Trophoblast cell (in vitro differentiated cells and primary cell): ENCODE data around the gene SSBP3.

Experiments
- DNase-seq, 2 donors: peaks; one replicate each; pipeline ENCODE4 v3.0.0-alpha.2; 2016
- H2AFZ ChIP-seq: 2 replicates; pipeline ENCODE4 v1.6.1; 2013; ENCODE audit warnings: low read length, moderate library complexity, mild to moderate bottlenecking; ENCODE audit not compliant: insufficient read depth, poor library complexity
- H2AK5ac ChIP-seq: 2 replicates; pipeline ENCODE4 v1.6.1; 2013; ENCODE audit warnings: mild to moderate bottlenecking, low read length
- H2BK120ac ChIP-seq: 2 replicates; pipeline ENCODE4 v1.6.1; 2013; ENCODE audit warnings: low read length, mild to moderate bottlenecking, moderate library complexity; ENCODE audit not compliant: insufficient read depth, poor library complexity
- H2BK12ac ChIP-seq: 2 replicates; pipeline ENCODE4 v1.6.1; 2013; ENCODE audit warnings: mild to moderate bottlenecking, low read length, moderate library complexity
- H2BK5ac ChIP-seq: 2 replicates; pipeline ENCODE4 v1.6.1; 2013; ENCODE audit warnings: low read length, low read depth, moderate library complexity, mild to moderate bottlenecking; ENCODE audit not compliant: poor library complexity
- H3K14ac ChIP-seq: 2 replicates; pipeline ENCODE4 v1.6.1; 2013; ENCODE audit warnings: mild to moderate bottlenecking, low read length
- H3K18ac ChIP-seq: 2 replicates; pipeline ENCODE4 v1.6.1; 2013; ENCODE audit warnings: mild to moderate bottlenecking, low read length
- H3K23ac ChIP-seq: 2 replicates; pipeline ENCODE4 v1.6.1; 2013; ENCODE audit warnings: low read length
- H3K27ac ChIP-seq: 2 replicates; pipeline ENCODE4 v1.5.1; 2013; ENCODE audit warnings: low read depth, mild to moderate bottlenecking, inconsistent platforms, low read length, moderate library complexity
- H3K27me3 ChIP-seq: 2 replicates; pipeline ENCODE4 v1.6.1; 2013; ENCODE audit warnings: inconsistent platforms, mild to moderate bottlenecking, low read length, moderate library complexity; ENCODE audit not compliant: insufficient read depth
- H3K36me3 ChIP-seq, 2 experiments: 1 replicate in 1 of 2; 2 replicates in 1 of 2; pipeline ENCODE4 v1.6.1; 2013; ENCODE audit warnings: low read length in 2 of 2, mild to moderate bottlenecking in 2 of 2, moderate library complexity in 1 of 2; ENCODE audit not compliant: insufficient read depth in 2 of 2, control insufficient read depth in 1 of 2
- H3K4ac ChIP-seq: 2 replicates; pipeline ENCODE4 v1.6.1; 2013; ENCODE audit warnings: low read depth, mild to moderate bottlenecking, low read length, moderate library complexity
- H3K4me1 ChIP-seq, 2 experiments: 1 replicate in 1 of 2; 2 replicates in 1 of 2; pipeline ENCODE4 v1.6.1; 2013; ENCODE audit warnings: low read length in 2 of 2, mild to moderate bottlenecking in 2 of 2, moderate library complexity in 1 of 2; ENCODE audit not compliant: insufficient read depth in 2 of 2, control insufficient read depth in 1 of 2
- H3K4me2 ChIP-seq: 2 replicates; pipeline ENCODE4 v1.6.1; 2013; ENCODE audit warnings: inconsistent platforms, mild to moderate bottlenecking, low read length, moderate library complexity
- H3K4me3 ChIP-seq: 2 replicates; pipeline ENCODE4 v1.5.1; 2013; ENCODE audit warnings: mild to moderate bottlenecking, low read depth, low read length, inconsistent platforms
- H3K79me1 ChIP-seq: one replicate; pipeline ENCODE4 v1.6.1; 2013; ENCODE audit warnings: low read length
- H3K79me2 ChIP-seq: 2 replicates; pipeline ENCODE4 v1.6.1; 2013; ENCODE audit warnings: low read length, mild to moderate bottlenecking; ENCODE audit not compliant: control insufficient read depth, insufficient read depth, poor library complexity
- H3K9ac ChIP-seq: 2 replicates; pipeline ENCODE4 v1.6.1; 2013; ENCODE audit warnings: mild to moderate bottlenecking, low read length
- H3K9me3 ChIP-seq: 2 replicates; pipeline ENCODE4 v1.6.1; 2013; ENCODE audit warnings: low read depth, mild to moderate bottlenecking, control low read depth, inconsistent platforms, low read length; ENCODE audit not compliant: insufficient read depth
- H4K12ac ChIP-seq: 2 replicates; pipeline ENCODE4 v1.6.1; 2013; ENCODE audit warnings: low read depth, mild to moderate bottlenecking, low read length, moderate library complexity
- H4K8ac ChIP-seq: 2 replicates; pipeline ENCODE4 v1.6.1; 2013; ENCODE audit warnings: low read depth, mild to moderate bottlenecking, low read length, moderate library complexity
- H4K91ac ChIP-seq: one replicate; pipeline ENCODE4 v1.6.1; 2013; ENCODE audit warnings: low read depth, mild to moderate bottlenecking, low read length, moderate library complexity
- WGBS: extraction: QIAGEN DNeasy Blood & Tissue Kit; methylation state at CpG from one replicate; pipeline ENCODE4 v1.1.7; 2013; ENCODE audit warnings: missing lambda C conversion rate; ENCODE audit not compliant: insufficient read length, insufficient coverage; ENCODE audit errors: extremely low coverage; 5-methylcytosine and 5-hydroxymethylcytosine counted together

Gene SSBP3

GRCh38 chr1:54376430-54377039 lies 29.7 kb downstream of the SSBP3 start:
- Histone ChIP-seq H3K14ac (no peak overlapping the region), H3K4me3 (no peak overlapping the region), H4K12ac (no peak overlapping the region), H2BK120ac (no peak overlapping the region), H2BK5ac (no peak overlapping the region), H3K18ac (peak overlapping the region; percentile 46), H3K36me3 (peaks cover 19 to 22% of the 10 kb centered on the region in 2 experiments), H3K79me1 (peaks cover 11% of the 10 kb centered on the region), H3K4me1 (peaks cover 60 to 71% of the 10 kb centered on the region in 2 experiments), H3K4ac (peak overlapping the region; percentile 6), H2BK12ac (no peak overlapping the region), H3K9me3 (no peaks in the 10 kb centered on the region), H4K8ac (no peak overlapping the region), H3K9ac (no peak overlapping the region), H3K4me2 (no peak overlapping the region), H3K27ac (no peak overlapping the region), H2AK5ac (no peak overlapping the region), H2AFZ (no peak overlapping the region), H3K27me3 (no peaks in the 10 kb centered on the region), H3K79me2 (peaks cover 25% of the 10 kb centered on the region), H4K91ac (no peak overlapping the region), H3K23ac (no peak overlapping the region)
- DNase-seq, result no peak
- no CpG with 5 or more reads among the region's 7 CpGs for WGBS

DNA sequence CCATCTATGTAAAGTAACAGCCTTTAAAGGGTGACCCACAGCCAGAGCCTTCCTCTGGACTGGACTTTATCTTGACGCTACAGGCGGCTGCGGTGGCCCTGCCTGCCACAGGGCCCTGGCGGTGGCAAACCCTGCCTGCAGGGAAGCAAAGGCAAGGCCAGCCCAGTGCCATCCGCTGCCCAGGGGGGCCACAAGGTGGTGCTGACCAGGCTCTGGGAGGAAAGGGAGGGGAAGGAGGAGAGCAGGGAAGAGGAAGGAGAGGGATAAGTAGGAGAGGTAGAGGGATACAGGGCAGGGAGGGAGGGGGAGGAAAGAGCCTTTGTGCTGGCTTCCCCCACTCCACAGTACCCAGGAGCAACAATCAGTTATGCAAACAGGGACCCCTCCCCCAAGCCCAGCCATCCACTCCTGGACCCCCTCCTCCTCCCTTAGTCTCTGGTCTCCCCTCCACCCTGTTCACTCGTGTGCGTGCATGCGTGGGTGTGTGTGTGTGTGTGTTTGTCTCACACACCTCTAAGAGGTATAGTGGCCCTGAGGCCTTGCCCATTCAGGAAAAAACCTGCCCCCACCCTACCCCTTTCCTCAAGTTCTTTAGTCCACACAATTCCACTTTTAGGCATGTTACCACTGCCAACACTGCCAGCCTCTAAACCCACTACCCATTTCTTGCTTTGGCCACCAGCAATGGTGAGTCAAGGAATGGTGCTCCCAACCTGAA lies 30.3 kb downstream of the SSBP3 start:
- WGBS, result no CpG with 5 or more reads among the region's 8 CpGs
- Histone ChIP-seq H2BK12ac (no peak overlapping the region), H3K79me1 (peaks cover 11% of the 10 kb centered on the region), H2BK120ac (no peak overlapping the region), H4K91ac (no peak overlapping the region), H2AK5ac (no peak overlapping the region), H3K9ac (no peak overlapping the region), H3K27me3 (no peaks in the 10 kb centered on the region), H3K4me1 (peaks cover 60 to 71% of the 10 kb centered on the region in 2 experiments), H3K4ac (peak overlapping the region; percentile 13), H3K18ac (peak overlapping the region; percentile 21), H3K9me3 (no peaks in the 10 kb centered on the region), H3K4me2 (no peak overlapping the region), H3K14ac (no peak overlapping the region), H3K23ac (no peak overlapping the region), H3K27ac (no peak overlapping the region), H4K8ac (no peak overlapping the region), H3K36me3 (peaks cover 15 to 20% of the 10 kb centered on the region in 2 experiments), H3K4me3 (no peak overlapping the region), H3K79me2 (peaks cover 25% of the 10 kb centered on the region), H4K12ac (no peak overlapping the region), H2AFZ (no peak overlapping the region), H2BK5ac (no peak overlapping the region)
- DNase-seq, result no peak

GRCh38 chr1:54375298-54375697 lies 30.9 kb downstream of the SSBP3 start:
- Histone ChIP-seq H3K9me3 (no peaks in the 10 kb centered on the region), H3K79me1 (peaks cover 11% of the 10 kb centered on the region), H4K8ac (no peak overlapping the region), H2AK5ac (no peak overlapping the region), H3K4me2 (no peak overlapping the region), H4K12ac (no peak overlapping the region), H2BK5ac (no peak overlapping the region), H3K9ac (no peak overlapping the region), H3K23ac (no peak overlapping the region), H3K27me3 (no peaks in the 10 kb centered on the region), H4K91ac (no peak overlapping the region), H2BK12ac (no peak overlapping the region), H3K14ac (no peak overlapping the region), H3K18ac (no peak overlapping the region), H3K4me3 (no peak overlapping the region), H3K27ac (no peak overlapping the region), H2AFZ (no peak overlapping the region), H3K36me3 (peaks cover 13 to 15% of the 10 kb centered on the region in 2 experiments), H3K79me2 (peaks cover 25% of the 10 kb centered on the region), H3K4ac (peak overlapping the region; percentile 13), H3K4me1 (peaks cover 60 to 67% of the 10 kb centered on the region in 2 experiments), H2BK120ac (no peak overlapping the region)
- no peak for DNase-seq
- WGBS, result no CpG with 5 or more reads among the region's 3 CpGs

GRCh38 chr1:54374766-54375165 lies 31.4 kb downstream of the SSBP3 start:
- Histone ChIP-seq H2BK12ac (no peak overlapping the region), H3K36me3 (peaks cover 9 to 16% of the 10 kb centered on the region in 2 experiments), H3K79me2 (peaks cover 25% of the 10 kb centered on the region), H2AK5ac (no peak overlapping the region), H3K23ac (no peak overlapping the region), H3K79me1 (peaks cover 11% of the 10 kb centered on the region), H4K91ac (no peak overlapping the region), H3K18ac (no peak overlapping the region), H4K8ac (no peak overlapping the region), H3K9ac (no peak overlapping the region), H4K12ac (no peak overlapping the region), H2BK120ac (no peak overlapping the region), H3K9me3 (no peaks in the 10 kb centered on the region), H3K4ac (peak overlapping the region; percentile 53), H3K4me2 (no peak overlapping the region), H3K27me3 (no peaks in the 10 kb centered on the region), H3K27ac (no peak overlapping the region), H3K4me3 (no peak overlapping the region), H3K4me1 (peaks cover 55 to 63% of the 10 kb centered on the region in 2 experiments), H2BK5ac (no peak overlapping the region), H2AFZ (no peak overlapping the region), H3K14ac (no peak overlapping the region)
- no CpG with 5 or more reads among the region's 8 CpGs for WGBS
- DNase-seq, result no peak
